OCI-LY3 (cell line): ENCODE data around the gene MYLIP.

ENCODE experiments used
- CTCF ChIP-seq: fragments of 200-600, 300-600 bp; sonication (generic); IDR thresholded peaks from 2 replicates; pipeline ENCODE4 v1.5.1; 2014; ENCODE audit warnings: antibody characterized with exemption, low read length, low read depth
- EZH2phosphoT487 ChIP-seq: fragments of 200-600 bp; shearing (Covaris generic); IDR thresholded peaks from 2 replicates; pipeline ENCODE4 v1.6.1; 2018; ENCODE audit warnings: antibody characterized with exemption, mixed run types, low read depth

GRCh38 chr6:16141514-16141913 is 12.6 kb downstream of the MYLIP start:
- TF ChIP-seq CTCF (no peak), EZH2phosphoT487 (no peak)
